C4-2B (cell line): ENCODE data around the gene AASDHPPT.

ENCODE experiments used
- H3K27ac ChIP-seq: fragments of 450-650 bp; 2 replicates; pipeline ENCODE4 v1.5.1; 2017
- ZFX ChIP-seq: fragments of 450-650 bp; IDR thresholded peaks from 2 replicates; pipeline ENCODE4 v1.6.1; 2017
- TF ChIP-seq, protein P1 (sequence below): fragments of 450-650 bp; conservative IDR thresholded peaks from 2 replicates; pipeline ENCODE4 v1.5.1; 2017; ENCODE audit warnings: mild to moderate bottlenecking

AASDHPPT gene

DNA sequence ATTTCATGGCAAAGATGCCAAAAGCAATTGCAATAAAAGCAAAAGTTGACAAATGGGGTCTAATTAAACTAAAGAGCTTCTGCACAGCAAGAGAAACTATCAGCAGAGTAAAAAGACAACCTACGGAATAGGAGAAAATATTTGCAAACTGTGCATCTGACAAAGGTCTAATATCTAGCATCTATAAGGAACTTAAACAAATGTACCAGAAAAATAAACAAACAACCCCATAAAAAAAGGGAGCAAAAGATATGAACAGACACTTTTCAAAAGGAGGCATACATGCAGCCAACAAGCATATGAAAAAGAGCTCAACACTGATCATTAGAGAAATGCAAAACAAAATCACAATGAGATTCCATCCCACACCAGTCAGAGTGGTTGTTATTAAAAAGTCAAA, 60.3 kb downstream of the AASDHPPT start:
- H3K27ac ChIP-seq: no peak overlapping the region
- TF ChIP-seq, protein P1, sequence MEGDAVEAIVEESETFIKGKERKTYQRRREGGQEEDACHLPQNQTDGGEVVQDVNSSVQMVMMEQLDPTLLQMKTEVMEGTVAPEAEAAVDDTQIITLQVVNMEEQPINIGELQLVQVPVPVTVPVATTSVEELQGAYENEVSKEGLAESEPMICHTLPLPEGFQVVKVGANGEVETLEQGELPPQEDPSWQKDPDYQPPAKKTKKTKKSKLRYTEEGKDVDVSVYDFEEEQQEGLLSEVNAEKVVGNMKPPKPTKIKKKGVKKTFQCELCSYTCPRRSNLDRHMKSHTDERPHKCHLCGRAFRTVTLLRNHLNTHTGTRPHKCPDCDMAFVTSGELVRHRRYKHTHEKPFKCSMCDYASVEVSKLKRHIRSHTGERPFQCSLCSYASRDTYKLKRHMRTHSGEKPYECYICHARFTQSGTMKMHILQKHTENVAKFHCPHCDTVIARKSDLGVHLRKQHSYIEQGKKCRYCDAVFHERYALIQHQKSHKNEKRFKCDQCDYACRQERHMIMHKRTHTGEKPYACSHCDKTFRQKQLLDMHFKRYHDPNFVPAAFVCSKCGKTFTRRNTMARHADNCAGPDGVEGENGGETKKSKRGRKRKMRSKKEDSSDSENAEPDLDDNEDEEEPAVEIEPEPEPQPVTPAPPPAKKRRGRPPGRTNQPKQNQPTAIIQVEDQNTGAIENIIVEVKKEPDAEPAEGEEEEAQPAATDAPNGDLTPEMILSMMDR: no peak
- TF ChIP-seq ZFX: no peak
